ENCODE data around the gene FAM110D.

FAM110D gene

GRCh38 chr1:26189331-26189730 lies 30.5 kb downstream of the FAM110D start:
- no peak for DNase-seq (ENCODE audit: low read depth)

- DNase-seq (ENCODE audit: low read depth), result no peak
Measured at GRCh38 chr1:26189751-26190275, 30.9 kb downstream of the FAM110D start.

GRCh38 chr1:26190373-26190987 lies 31.6 kb downstream of the FAM110D start, which contains the start of gene CATSPER4:
Gene CATSPER4, plus strand, starts transcription at chr1:26190602. Its CDS starts 26 bp downstream, at chr1:26190628.
- no peak for DNase-seq (ENCODE audit: low read depth)

GRCh38 chr1:26191739-26192138 lies 32.9 kb downstream of the FAM110D start:
- no peak for DNase-seq (ENCODE audit: low read depth)

- no peak for DNase-seq (ENCODE audit: low read depth)
Measured at GRCh38 chr1:26195805-26196204, 36.9 kb downstream of the FAM110D start.

- DNase-seq (ENCODE audit: low read depth), result no peak
Measured at GRCh38 chr1:26197301-26197700, 38.4 kb downstream of the FAM110D start.

GRCh38 chr1:26197813-26198212 lies 38.9 kb downstream of the FAM110D start:
- no peak for DNase-seq (ENCODE audit: low read depth)

GRCh38 chr1:26200413-26200812 lies 41.5 kb downstream of the FAM110D start:
- DNase-seq (ENCODE audit: low read depth), result no peak

GRCh38 chr1:26203642-26204318 lies 44.9 kb downstream of the FAM110D start:
- DNase-seq (ENCODE audit: low read depth), result no peak

- no peak for DNase-seq (ENCODE audit: low read depth)
Measured at GRCh38 chr1:26210147-26210870, 51.4 kb downstream of the FAM110D start.

- DNase-seq (ENCODE audit: low read depth), result no peak
Measured at GRCh38 chr1:26212726-26213125, 53.8 kb downstream of the FAM110D start.

- DNase-seq (ENCODE audit: low read depth), result no peak
Measured at GRCh38 chr1:26213335-26213905, 54.5 kb downstream of the FAM110D start.

Data from stimulated activated CD8-positive, alpha-beta memory T cell treated with anti-CD3 and anti-CD28 coated beads, Interleukin-7, amount 100 ng/mL, for 24 hours (primary cell).